Mesodermal cell (in vitro differentiated cells): ENCODE results near the gene ZBTB46.
"Not testable (repeated sequence)": the region's sequence is repeated elsewhere in the genome, so short reads cannot be mapped to it uniquely, and the experiment has no call there.

Experiments
- H3K27ac ChIP-seq: 2 replicates; pipeline ENCODE4 v1.7.0; 2013; ENCODE audit warnings: mild to moderate bottlenecking, low read depth, low read length, moderate library complexity; ENCODE audit not compliant: severe bottlenecking
- H3K36me3 ChIP-seq: 2 replicates; pipeline ENCODE4 v1.7.1; 2013; ENCODE audit warnings: mild to moderate bottlenecking, low read length, moderate library complexity; ENCODE audit not compliant: control insufficient read depth, insufficient read depth
- H3K4me1 ChIP-seq: one replicate; pipeline ENCODE4 v1.7.1; 2013; ENCODE audit warnings: mild to moderate bottlenecking, low read length; ENCODE audit not compliant: insufficient read depth, control insufficient read depth, poor library complexity, severe bottlenecking
- H3K4me3 ChIP-seq: 2 replicates; pipeline ENCODE4 v1.7.0; 2013; ENCODE audit warnings: low read length, control low read depth, mild to moderate bottlenecking; ENCODE audit not compliant: insufficient read depth, poor library complexity, severe bottlenecking; ENCODE audit errors: extremely low read depth
- H3K9me3 ChIP-seq: 2 replicates; pipeline ENCODE4 v1.7.1; 2013; ENCODE audit warnings: mild to moderate bottlenecking, low read length, moderate library complexity; ENCODE audit not compliant: control insufficient read depth
- WGBS, 2 experiments: methylation state at CpG; one replicate each; pipeline ENCODE4 v1.1.5; 2013; ENCODE audit warnings: missing lambda C conversion rate in 2 of 2; ENCODE audit not compliant: insufficient coverage in 2 of 2; 5-methylcytosine and 5-hydroxymethylcytosine counted together

Gene ZBTB46

GRCh38 chr20:63785691-63786131 lies 45.4 kb downstream of the ZBTB46 start:
- 85 to 90% methylated on average over 8 to 14 of the region's 14 CpGs for WGBS, 2 experiments
- Histone ChIP-seq H3K27ac (no peak overlapping the region), H3K9me3 (no peaks in the 10 kb centered on the region), H3K36me3 (peaks cover 46% of the 10 kb centered on the region), H3K4me3 (no peak overlapping the region), H3K4me1 (no peaks in the 10 kb centered on the region)

GRCh38 chr20:63783970-63784369 lies 47.1 kb downstream of the ZBTB46 start:
- Histone ChIP-seq H3K4me3 (no peak overlapping the region), H3K9me3 (no peaks in the 10 kb centered on the region), H3K36me3 (peaks cover 32% of the 10 kb centered on the region), H3K4me1 (no peaks in the 10 kb centered on the region), H3K27ac (no peak overlapping the region)
- 96 to 98% methylated on average over 16 of the region's 16 CpGs for WGBS, 2 experiments

GRCh38 chr20:63782521-63782971 lies 48.5 kb downstream of the ZBTB46 start:
- Histone ChIP-seq H3K4me3 (no peak overlapping the region), H3K9me3 (no peaks in the 10 kb centered on the region), H3K4me1 (peaks cover 13% of the 10 kb centered on the region), H3K27ac (no peak overlapping the region), H3K36me3 (peaks cover 23% of the 10 kb centered on the region)
- 93% methylated on average over 8 to 9 of the region's 12 CpGs for WGBS, 2 experiments

GRCh38 chr20:63782051-63782471 lies 49.0 kb downstream of the ZBTB46 start:
- peaks cover 19% of the 10 kb centered on the region for H3K36me3 ChIP-seq
- WGBS, 2 experiments = 82 to 87% methylated on average over 17 to 18 of the region's 18 CpGs

GRCh38 chr20:63781181-63781580 lies 49.9 kb downstream of the ZBTB46 start:
- Histone ChIP-seq H3K27ac (no peak overlapping the region), H3K4me3 (no peak overlapping the region), H3K36me3 (peaks cover 18% of the 10 kb centered on the region), H3K9me3 (no peaks in the 10 kb centered on the region), H3K4me1 (peaks cover 14% of the 10 kb centered on the region)
- 95 to 98% methylated on average over 11 to 14 of the region's 14 CpGs for WGBS, 2 experiments

More at GRCh38 chr20:63782051-63782471, 49.0 kb downstream of the ZBTB46 start:
- Histone ChIP-seq H3K9me3 (no peaks in the 10 kb centered on the region), H3K4me1 (peaks cover 14% of the 10 kb centered on the region), H3K4me3 (no peak overlapping the region), H3K27ac (no peak overlapping the region)

- Histone ChIP-seq H3K36me3 (peaks cover 13% of the 10 kb centered on the region), H3K4me3 (no peak overlapping the region), H3K27ac (peak overlapping the region; percentile 53), H3K4me1 (peaks cover 20% of the 10 kb centered on the region), H3K9me3 (no peaks in the 10 kb centered on the region)
- WGBS, 2 experiments = 84 to 90% methylated on average over 3 of the region's 9 CpGs
Observed at GRCh38 chr20:63778857-63779256, 52.2 kb downstream of the ZBTB46 start.

- Histone ChIP-seq H3K27ac (peak overlapping the region; percentile 53), H3K9me3 (no peaks in the 10 kb centered on the region), H3K4me1 (peaks cover 24% of the 10 kb centered on the region), H3K4me3 (no peak overlapping the region), H3K36me3 (peaks cover 8% of the 10 kb centered on the region)
- 63 to 70% methylated on average over 16 to 17 of the region's 19 CpGs for WGBS, 2 experiments
Observed at GRCh38 chr20:63778034-63778752, 52.9 kb downstream of the ZBTB46 start.

- H3K27ac ChIP-seq = peak overlapping the region; percentile 53
- WGBS, 2 experiments = 98 to 100% methylated on average over 12 of the region's 13 CpGs
- H3K4me3 ChIP-seq = no peak overlapping the region
- peaks cover 27% of the 10 kb centered on the region for H3K4me1 ChIP-seq
- no peaks in the 10 kb centered on the region for H3K9me3 ChIP-seq
- peaks cover 8% of the 10 kb centered on the region for H3K36me3 ChIP-seq
Observed at GRCh38 chr20:63777614-63778013, 53.5 kb downstream of the ZBTB46 start.

- H3K4me3 ChIP-seq, H3K9me3 ChIP-seq, H3K27ac ChIP-seq, H3K36me3 ChIP-seq: not testable (repeated sequence)
- peaks cover 27% of the 10 kb centered on the region for H3K4me1 ChIP-seq
- 95% methylated on average over 14 to 20 of the region's 23 CpGs for WGBS, 2 experiments
Observed at GRCh38 chr20:63776875-63777274, 54.2 kb downstream of the ZBTB46 start.

- peaks cover 27% of the 10 kb centered on the region for H3K4me1 ChIP-seq
- peaks cover 22% of the 10 kb centered on the region for H3K36me3 ChIP-seq
- H3K9me3 ChIP-seq = no peaks in the 10 kb centered on the region
- peak overlapping the region; percentile 45 for H3K27ac ChIP-seq
- 18 to 27% methylated on average over 59 to 64 of the region's 67 CpGs for WGBS, 2 experiments
- H3K4me3 ChIP-seq = no peak overlapping the region
Observed at GRCh38 chr20:63775096-63775978, 55.7 kb downstream of the ZBTB46 start.
